Common myeloid progenitor, CD34-positive (primary cell): ENCODE measurements around the gene ZBTB44.

Experiments used
- CTCF ChIA-PET: fragments of 350-600 bp; sonication (Branson Sonifier 250); formaldehyde crosslinking; loops from one replicate; lab custom pipeline; 2021; ENCODE audit warnings: antibody characterized with exemption; lab: Charles Lee
- POLR2A ChIA-PET: fragments of 350-600 bp; sonication (Branson Sonifier 250); formaldehyde crosslinking; loops from one replicate; lab custom pipeline; 2021; ENCODE audit warnings: antibody characterized with exemption; lab: Charles Lee
- DNase-seq, 3 donors: peaks; one replicate each; pipeline versions ENCODE4 v3.0.0 to v3.0.0-alpha.2; 2013
- H3K27ac ChIP-seq, 2 experiments: 1 replicate in 1 of 2; 2 replicates in 1 of 2; pipeline ENCODE4 v1.7.0; 2013; ENCODE audit warnings: inconsistent platforms in 2 of 2, low read length in 2 of 2, mild to moderate bottlenecking in 2 of 2, low read depth in 1 of 2, moderate library complexity in 1 of 2; ENCODE audit not compliant: severe bottlenecking in 2 of 2, insufficient read depth in 1 of 2, poor library complexity in 1 of 2
- H3K27me3 ChIP-seq, 5 experiments: replicated peaks in 2 of 5; 1 replicate in 3 of 5; 2 replicates in 2 of 5; pipeline versions ENCODE4 v1.6.1 to v1.7.0; 2013; ENCODE audit warnings: low read length in 4 of 5, mild to moderate bottlenecking in 2 of 5, moderate library complexity in 2 of 5, inconsistent platforms in 1 of 5; ENCODE audit not compliant: insufficient read depth in 5 of 5, control insufficient read depth in 4 of 5
- H3K36me3 ChIP-seq, 4 experiments: 1 replicate in 2 of 4; 2 replicates in 2 of 4; pipeline versions ENCODE4 v1.6.1 to v1.7.0; 2013; ENCODE audit warnings: low read length in 3 of 4, control low read depth in 1 of 4, mild to moderate bottlenecking in 1 of 4; ENCODE audit not compliant: control insufficient read depth in 4 of 4, insufficient read depth in 4 of 4
- H3K4me1 ChIP-seq, 4 experiments: 1 replicate in 3 of 4; 2 replicates in 1 of 4; pipeline versions ENCODE4 v1.6.1 to v1.7.1; 2013; ENCODE audit warnings: low read length in 3 of 4, mild to moderate bottlenecking in 3 of 4, control low read depth in 1 of 4, inconsistent platforms in 1 of 4, moderate library complexity in 1 of 4; ENCODE audit not compliant: control insufficient read depth in 4 of 4, insufficient read depth in 4 of 4; ENCODE audit errors: control extremely low read depth in 1 of 4
- H3K4me3 ChIP-seq, 7 experiments: 1 replicate in 4 of 7; 2 replicates in 3 of 7; pipeline versions ENCODE4 v1.5.1 to v1.7.0; 2013; ENCODE audit warnings: mild to moderate bottlenecking in 7 of 7, low read length in 6 of 7, moderate library complexity in 6 of 7, inconsistent platforms in 2 of 7, low read depth in 2 of 7, control low read depth in 1 of 7; ENCODE audit not compliant: insufficient read depth in 4 of 7, control insufficient read depth in 1 of 7; ENCODE audit errors: extremely low read depth in 1 of 7
- H3K9me3 ChIP-seq, 5 experiments: 1 replicate in 4 of 5; 2 replicates in 1 of 5; pipeline versions ENCODE4 v1.6.1 to v1.7.1; 2013; ENCODE audit warnings: low read length in 4 of 5, mild to moderate bottlenecking in 2 of 5, inconsistent platforms in 1 of 5, low read depth in 1 of 5, moderate library complexity in 1 of 5; ENCODE audit not compliant: control insufficient read depth in 4 of 5, insufficient read depth in 2 of 5; ENCODE audit errors: control extremely low read depth in 1 of 5
- WGBS: methylation state at CpG from one replicate; pipeline ENCODE4 v1.1.5; 2013; ENCODE audit not compliant: insufficient coverage; 5-methylcytosine and 5-hydroxymethylcytosine counted together

Gene ZBTB44

GRCh38 chr11:130208241-130209127 is 106.2 kb downstream of the ZBTB44 start:
- POLR2A ChIA-PET, result no interaction called here
- 95% methylated on average over 44 of the region's 45 CpGs for WGBS

GRCh38 chr11:130206141-130206540 is 108.6 kb downstream of the ZBTB44 start:
- POLR2A ChIA-PET, result no interaction called here
- CTCF ChIA-PET, result interaction anchor here (0.6 kb wide), 1 partner anchor 688 kb away, joined by 4 read pairs; no protein-coding TSS in a partner anchor
- Histone ChIP-seq H3K36me3 (no peaks in the 10 kb centered on the region), H3K9me3 (peaks cover 0 to 4% (median 0%) of the 10 kb centered on the region in 5 experiments), H3K27me3 (no peaks in the 10 kb centered on the region), H3K4me3 (no peak overlapping the region), H3K4me1 (no peaks in the 10 kb centered on the region), H3K27ac (no peak overlapping the region)
- no peak for DNase-seq
- 96% methylated on average over 22 of the region's 22 CpGs for WGBS

More at GRCh38 chr11:130208241-130209127, 106.2 kb downstream of the ZBTB44 start:
- DNase-seq, result no peak
- Histone ChIP-seq H3K4me3 (no peak overlapping the region), H3K36me3 (no peaks in the 10 kb centered on the region), H3K27me3 (peaks cover 0 to 5% (median 0%) of the 10 kb centered on the region in 5 experiments), H3K9me3 (no peaks in the 10 kb centered on the region), H3K27ac (no peak overlapping the region), H3K4me1 (peaks cover 0 to 3% (median 1%) of the 10 kb centered on the region in 4 experiments)
- CTCF ChIA-PET, result interaction anchor here (0.8 to 1.0 kb wide), 3 partner anchors 162 to 654 kb away, joined by 3 read pairs; no protein-coding TSS in a partner anchor

- ChIA-PET POLR2A (no interaction called here), CTCF (interaction anchor here (1.3 kb wide), 1 partner anchor 11 kb away, joined by 4 read pairs; no protein-coding TSS in a partner anchor)
- no peaks in the 10 kb centered on the region for H3K36me3 ChIP-seq
- no peaks in the 10 kb centered on the region for H3K27me3 ChIP-seq
- peaks cover 0 to 4% (median 0%) of the 10 kb centered on the region in 5 experiments for H3K9me3 ChIP-seq
- no peak overlapping the region for H3K4me3 ChIP-seq
- no peaks in the 10 kb centered on the region for H3K4me1 ChIP-seq
- no peak overlapping the region for H3K27ac ChIP-seq
- WGBS, result 97% methylated on average over 6 of the region's 11 CpGs
- no peak for DNase-seq
These were observed 110.0 kb downstream of the ZBTB44 start for GRCh38 chr11:130204703-130205095.

- ChIA-PET CTCF (interaction anchor here (1.3 to 2.2 kb wide), 2 partner anchors 9 to 12 kb away, joined by 4 to 8 read pairs; no protein-coding TSS in a partner anchor), POLR2A (no interaction called here)
- Histone ChIP-seq H3K4me1 (no peaks in the 10 kb centered on the region), H3K27me3 (no peaks in the 10 kb centered on the region), H3K36me3 (no peaks in the 10 kb centered on the region), H3K4me3 (no peak overlapping the region), H3K27ac (no peak overlapping the region), H3K9me3 (peaks cover 0 to 4% (median 0%) of the 10 kb centered on the region in 5 experiments)
- 97% methylated on average over 19 of the region's 27 CpGs for WGBS
- no peak for DNase-seq
These were observed 110.7 kb downstream of the ZBTB44 start for GRCh38 chr11:130203766-130204702.

- WGBS, result 79% methylated on average over 22 of the region's 25 CpGs
- Histone ChIP-seq H3K27me3 (no peaks in the 10 kb centered on the region), H3K27ac (no peak overlapping the region), H3K4me3 (no peak overlapping the region), H3K36me3 (no peaks in the 10 kb centered on the region), H3K9me3 (peaks cover 0 to 4% (median 0%) of the 10 kb centered on the region in 5 experiments), H3K4me1 (no peaks in the 10 kb centered on the region)
- ChIA-PET POLR2A (no interaction called here), CTCF (interaction anchor here (0.6 to 2.2 kb wide), 3 partner anchors 10 to 659 kb away, joined by 3 to 8 read pairs (median 4); no protein-coding TSS in a partner anchor)
- no peak for DNase-seq
These were observed 111.7 kb downstream of the ZBTB44 start for GRCh38 chr11:130202818-130203689.
